ENCODE measurements around the gene LSM3. TPM values are rescaled to one million over a fixed set of nuclear protein-coding genes. Genes with fewer than 3 reads are reported as not detected.

The LSM3 gene
- total and polyA plus RNA-seq, 7 donors = 8.0 to 20.4 (median 16.5) TPM

- H3K27ac ChIP-seq = no peak overlapping the region
- intact Hi-C loops (cut with DNase I) = no loop called here
- no peaks in the 10 kb centered on the region for H3K4me1 ChIP-seq
Measured at GRCh38 chr3:14208977-14209394, 30.4 kb downstream of the LSM3 start.

GRCh38 chr3:14209581-14210289 is 31.1 kb downstream of the LSM3 start:
- no peaks in the 10 kb centered on the region for H3K9me3 ChIP-seq
- no peaks in the 10 kb centered on the region for H3K36me3 ChIP-seq
- intact Hi-C loops (cut with DNase I) = no loop called here
- WGBS, 2 donors = 80 to 87% methylated on average over 14 of the region's 14 CpGs
- no peak for TF ChIP-seq CTCF (IDR thresholded peaks at IDR 0.05)
- H3K27ac ChIP-seq = no peak overlapping the region
- DNase-seq = no peak
- H3K4me3 ChIP-seq = no peak overlapping the region
- no peaks in the 10 kb centered on the region for H3K4me1 ChIP-seq
- no peaks in the 10 kb centered on the region for H3K27me3 ChIP-seq

More at GRCh38 chr3:14208977-14209394, 30.4 kb downstream of the LSM3 start:
- TF ChIP-seq CTCF (IDR thresholded peaks at IDR 0.05) (no peak), EP300 (IDR thresholded peaks at IDR 0.05) (no peak), POLR2AphosphoS5 (IDR thresholded peaks at IDR 0.05) (no peak), POLR2A (IDR thresholded peaks at IDR 0.05) (no peak)
- Histone ChIP-seq H3K36me3 (no peaks in the 10 kb centered on the region), H3K4me3 (no peak overlapping the region), H3K27me3 (no peaks in the 10 kb centered on the region), H3K9me3 (no peaks in the 10 kb centered on the region)
- WGBS, 2 donors = 11 to 55% methylated on average over 5 of the region's 5 CpGs
- no peak for DNase-seq

GRCh38 chr3:14210290-14210688 is 31.7 kb downstream of the LSM3 start:
- WGBS, 2 donors = 72 to 84% methylated on average over 3 of the region's 3 CpGs
- intact Hi-C loops (cut with DNase I) = no loop called here
- no peak for TF ChIP-seq EP300 (IDR thresholded peaks at IDR 0.05)
- no peak for TF ChIP-seq POLR2A (IDR thresholded peaks at IDR 0.05)
- TF ChIP-seq CTCF (IDR thresholded peaks at IDR 0.05) = no peak
- no peak for TF ChIP-seq POLR2AphosphoS5 (IDR thresholded peaks at IDR 0.05)
- no peak for DNase-seq
- H3K9me3 ChIP-seq = no peaks in the 10 kb centered on the region
- no peaks in the 10 kb centered on the region for H3K36me3 ChIP-seq
- H3K27me3 ChIP-seq = no peaks in the 10 kb centered on the region
- H3K4me3 ChIP-seq = no peak overlapping the region
- no peaks in the 10 kb centered on the region for H3K4me1 ChIP-seq
- H3K27ac ChIP-seq = no peak overlapping the region

- intact Hi-C loops (cut with DNase I) = no loop called here
- WGBS, 2 donors = 76 to 84% methylated on average over 4 of the region's 4 CpGs
- Histone ChIP-seq H3K36me3 (no peaks in the 10 kb centered on the region), H3K27ac (no peak overlapping the region), H3K4me3 (no peak overlapping the region), H3K27me3 (no peaks in the 10 kb centered on the region), H3K4me1 (no peaks in the 10 kb centered on the region), H3K9me3 (no peaks in the 10 kb centered on the region)
- no peak for DNase-seq
- TF ChIP-seq POLR2A (IDR thresholded peaks at IDR 0.05) (no peak), POLR2AphosphoS5 (IDR thresholded peaks at IDR 0.05) (no peak), CTCF (IDR thresholded peaks at IDR 0.05) (no peak)
Measured at GRCh38 chr3:14210843-14211594, 32.4 kb downstream of the LSM3 start.

All from sigmoid colon (tissue), 7 donors.